ENCODE results near the gene RGP1. TPM values are rescaled to one million over a fixed set of nuclear protein-coding genes. Genes with fewer than 3 reads are reported as not detected.

Gene RGP1
- total and polyA plus RNA-seq, 9 of the 15 experiments (the other 6 are each of a cell fraction or from before 2014, with no cell fraction given): 0.42 to 13.8 (median 6.7) TPM

DNA sequence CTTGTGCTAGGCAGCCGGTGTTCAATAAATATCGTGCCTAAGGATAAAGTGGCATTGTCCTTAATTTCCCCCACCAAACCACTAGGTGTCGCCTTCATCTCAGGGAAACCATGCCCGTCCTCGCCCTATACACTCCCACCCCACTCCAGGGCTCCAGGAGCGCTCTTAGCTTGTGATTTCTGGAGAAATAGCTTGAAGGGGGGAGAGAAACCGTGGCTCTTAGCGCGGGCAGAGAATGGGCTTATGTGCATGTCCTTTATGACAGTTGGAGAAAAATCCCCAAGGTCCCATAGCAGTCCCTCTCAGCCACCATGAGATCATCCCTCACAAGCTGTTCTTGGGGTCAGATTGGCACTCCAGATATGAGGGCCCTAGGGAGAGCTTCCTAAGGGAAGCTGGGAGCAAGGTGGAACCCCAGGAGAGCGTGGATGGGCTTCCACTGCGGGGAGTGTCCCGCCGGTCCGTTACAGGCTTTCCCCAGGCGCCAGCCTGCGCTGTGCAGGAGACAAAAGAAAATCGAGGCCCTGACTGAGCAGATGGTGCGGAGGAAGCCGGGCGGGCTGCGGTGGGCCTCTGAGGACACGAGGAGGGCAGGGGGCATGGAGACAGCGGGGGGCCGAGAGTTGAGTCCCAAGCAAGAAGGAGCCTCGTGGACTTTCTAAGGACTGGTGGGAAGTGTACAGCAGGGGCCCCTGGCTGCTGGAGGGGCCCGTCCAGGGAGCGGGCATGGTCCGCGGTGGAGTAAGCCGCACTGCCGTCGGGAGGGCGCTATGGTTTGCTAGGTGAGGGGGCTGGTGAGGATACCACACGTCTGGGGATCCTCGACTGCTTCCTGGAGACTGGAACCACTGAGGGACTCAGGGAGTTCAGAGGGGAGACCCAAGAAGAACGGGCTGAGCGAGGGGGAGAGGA lies 41.6 kb downstream of the RGP1 start (continued):
- TF ChIP-seq ARNT (IDR thresholded peaks at IDR 0.05) (no peak), MIER1 (IDR thresholded peaks at IDR 0.05; ENCODE audit: low read depth) (no peak), GATA2 (CRISPR knock-in tag; IDR thresholded peaks at IDR 0.05) (0 out of 2 replicates have a peak, but pooled peaks have one; percentile 15), ZFP1 (CRISPR knock-in tag; IDR thresholded peaks at IDR 0.05) (no peak), BACH1 (tag; IDR thresholded peaks at IDR 0.05) (no peak), IRF1 (CRISPR knock-in tag; IDR thresholded peaks at IDR 0.05; ENCODE audit: borderline replicate concordance) (no peak), FOXK1 (CRISPR knock-in tag; IDR thresholded peaks at IDR 0.05; ENCODE audit: borderline replicate concordance) (no peak), PML (IDR thresholded peaks at IDR 0.05; ENCODE audit: low read length) (no peak)
- TF ChIP-seq, protein P1, sequence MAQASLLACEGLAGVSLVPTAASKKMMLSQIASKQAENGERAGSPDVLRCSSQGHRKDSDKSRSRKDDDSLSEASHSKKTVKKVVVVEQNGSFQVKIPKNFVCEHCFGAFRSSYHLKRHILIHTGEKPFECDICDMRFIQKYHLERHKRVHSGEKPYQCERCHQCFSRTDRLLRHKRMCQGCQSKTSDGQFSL (CRISPR knock-in tag; IDR thresholded peaks at IDR 0.05): no peak
- TF ChIP-seq, protein P1 (tag; IDR thresholded peaks at IDR 0.05): no peak
- TF ChIP-seq, protein P2, sequence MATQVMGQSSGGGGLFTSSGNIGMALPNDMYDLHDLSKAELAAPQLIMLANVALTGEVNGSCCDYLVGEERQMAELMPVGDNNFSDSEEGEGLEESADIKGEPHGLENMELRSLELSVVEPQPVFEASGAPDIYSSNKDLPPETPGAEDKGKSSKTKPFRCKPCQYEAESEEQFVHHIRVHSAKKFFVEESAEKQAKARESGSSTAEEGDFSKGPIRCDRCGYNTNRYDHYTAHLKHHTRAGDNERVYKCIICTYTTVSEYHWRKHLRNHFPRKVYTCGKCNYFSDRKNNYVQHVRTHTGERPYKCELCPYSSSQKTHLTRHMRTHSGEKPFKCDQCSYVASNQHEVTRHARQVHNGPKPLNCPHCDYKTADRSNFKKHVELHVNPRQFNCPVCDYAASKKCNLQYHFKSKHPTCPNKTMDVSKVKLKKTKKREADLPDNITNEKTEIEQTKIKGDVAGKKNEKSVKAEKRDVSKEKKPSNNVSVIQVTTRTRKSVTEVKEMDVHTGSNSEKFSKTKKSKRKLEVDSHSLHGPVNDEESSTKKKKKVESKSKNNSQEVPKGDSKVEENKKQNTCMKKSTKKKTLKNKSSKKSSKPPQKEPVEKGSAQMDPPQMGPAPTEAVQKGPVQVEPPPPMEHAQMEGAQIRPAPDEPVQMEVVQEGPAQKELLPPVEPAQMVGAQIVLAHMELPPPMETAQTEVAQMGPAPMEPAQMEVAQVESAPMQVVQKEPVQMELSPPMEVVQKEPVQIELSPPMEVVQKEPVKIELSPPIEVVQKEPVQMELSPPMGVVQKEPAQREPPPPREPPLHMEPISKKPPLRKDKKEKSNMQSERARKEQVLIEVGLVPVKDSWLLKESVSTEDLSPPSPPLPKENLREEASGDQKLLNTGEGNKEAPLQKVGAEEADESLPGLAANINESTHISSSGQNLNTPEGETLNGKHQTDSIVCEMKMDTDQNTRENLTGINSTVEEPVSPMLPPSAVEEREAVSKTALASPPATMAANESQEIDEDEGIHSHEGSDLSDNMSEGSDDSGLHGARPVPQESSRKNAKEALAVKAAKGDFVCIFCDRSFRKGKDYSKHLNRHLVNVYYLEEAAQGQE (IDR thresholded peaks at IDR 0.05; ENCODE audit: borderline replicate concordance): peak; percentile 61; the same call in 1 of the 2 replicates
- TF ChIP-seq, protein P2 (CRISPR knock-in tag; IDR thresholded peaks at IDR 0.05; ENCODE audit: low read depth): no peak
